GM12872 (cell line): ENCODE data around the gene APP.

ENCODE experiments used
- TF ChIP-seq, protein P1 (sequence below): IDR thresholded peaks from 3 replicates; pipeline ENCODE4 v1.5.1; 2011; ENCODE audit warnings: low read depth, mild to moderate bottlenecking, low read length, moderate library complexity; ENCODE audit not compliant: insufficient read depth

APP gene

DNA sequence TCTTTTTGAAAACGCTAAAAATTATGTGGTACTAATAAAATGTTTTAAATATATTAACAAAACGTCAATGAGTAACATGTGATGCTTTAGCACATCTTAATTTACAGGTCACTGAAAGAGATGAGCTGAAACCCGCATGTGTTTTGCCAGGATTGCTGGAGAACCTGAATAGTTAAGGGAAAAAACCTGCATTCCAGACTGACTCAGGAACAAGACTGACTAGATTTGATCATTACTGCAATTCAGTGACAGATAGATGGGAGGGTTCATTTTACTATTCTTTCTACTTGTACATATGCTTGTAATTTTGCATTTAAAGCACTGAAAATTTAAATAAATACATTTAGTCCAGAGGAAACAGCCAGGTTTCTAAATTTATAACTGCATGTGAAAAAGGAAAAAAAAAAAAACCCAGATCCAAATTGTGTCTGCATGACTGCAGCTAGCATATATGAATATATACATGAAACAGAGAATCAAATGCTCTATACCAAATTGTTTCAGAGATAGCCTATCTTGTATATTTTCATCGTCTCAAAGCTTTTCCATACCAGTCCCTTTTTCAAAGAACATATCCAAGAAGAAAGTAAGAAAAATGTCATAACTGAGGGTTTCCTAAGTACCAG lies 71.7 kb downstream of the APP start:
- TF ChIP-seq, protein P1, sequence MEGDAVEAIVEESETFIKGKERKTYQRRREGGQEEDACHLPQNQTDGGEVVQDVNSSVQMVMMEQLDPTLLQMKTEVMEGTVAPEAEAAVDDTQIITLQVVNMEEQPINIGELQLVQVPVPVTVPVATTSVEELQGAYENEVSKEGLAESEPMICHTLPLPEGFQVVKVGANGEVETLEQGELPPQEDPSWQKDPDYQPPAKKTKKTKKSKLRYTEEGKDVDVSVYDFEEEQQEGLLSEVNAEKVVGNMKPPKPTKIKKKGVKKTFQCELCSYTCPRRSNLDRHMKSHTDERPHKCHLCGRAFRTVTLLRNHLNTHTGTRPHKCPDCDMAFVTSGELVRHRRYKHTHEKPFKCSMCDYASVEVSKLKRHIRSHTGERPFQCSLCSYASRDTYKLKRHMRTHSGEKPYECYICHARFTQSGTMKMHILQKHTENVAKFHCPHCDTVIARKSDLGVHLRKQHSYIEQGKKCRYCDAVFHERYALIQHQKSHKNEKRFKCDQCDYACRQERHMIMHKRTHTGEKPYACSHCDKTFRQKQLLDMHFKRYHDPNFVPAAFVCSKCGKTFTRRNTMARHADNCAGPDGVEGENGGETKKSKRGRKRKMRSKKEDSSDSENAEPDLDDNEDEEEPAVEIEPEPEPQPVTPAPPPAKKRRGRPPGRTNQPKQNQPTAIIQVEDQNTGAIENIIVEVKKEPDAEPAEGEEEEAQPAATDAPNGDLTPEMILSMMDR: no peak

DNA sequence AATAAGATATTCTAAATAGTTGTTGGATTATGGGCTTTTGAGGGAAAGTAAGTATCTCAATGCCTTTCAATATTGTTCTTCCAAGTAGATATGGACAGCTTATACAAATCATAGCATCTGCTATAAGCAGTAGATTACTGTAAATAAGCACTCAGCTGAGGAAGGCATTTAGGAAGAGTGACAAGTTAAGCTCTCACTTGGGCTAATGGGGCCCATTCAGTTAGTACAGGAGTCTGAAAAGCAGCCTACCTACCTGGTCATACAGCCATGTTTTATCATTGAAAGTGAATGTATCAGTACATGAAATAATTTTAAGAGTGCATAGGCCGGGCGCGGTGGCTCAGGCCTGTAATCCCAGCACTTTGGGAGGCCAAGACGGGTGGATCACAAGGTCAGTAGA lies 73.1 kb downstream of the APP start:
- TF ChIP-seq, protein P1: no peak

DNA sequence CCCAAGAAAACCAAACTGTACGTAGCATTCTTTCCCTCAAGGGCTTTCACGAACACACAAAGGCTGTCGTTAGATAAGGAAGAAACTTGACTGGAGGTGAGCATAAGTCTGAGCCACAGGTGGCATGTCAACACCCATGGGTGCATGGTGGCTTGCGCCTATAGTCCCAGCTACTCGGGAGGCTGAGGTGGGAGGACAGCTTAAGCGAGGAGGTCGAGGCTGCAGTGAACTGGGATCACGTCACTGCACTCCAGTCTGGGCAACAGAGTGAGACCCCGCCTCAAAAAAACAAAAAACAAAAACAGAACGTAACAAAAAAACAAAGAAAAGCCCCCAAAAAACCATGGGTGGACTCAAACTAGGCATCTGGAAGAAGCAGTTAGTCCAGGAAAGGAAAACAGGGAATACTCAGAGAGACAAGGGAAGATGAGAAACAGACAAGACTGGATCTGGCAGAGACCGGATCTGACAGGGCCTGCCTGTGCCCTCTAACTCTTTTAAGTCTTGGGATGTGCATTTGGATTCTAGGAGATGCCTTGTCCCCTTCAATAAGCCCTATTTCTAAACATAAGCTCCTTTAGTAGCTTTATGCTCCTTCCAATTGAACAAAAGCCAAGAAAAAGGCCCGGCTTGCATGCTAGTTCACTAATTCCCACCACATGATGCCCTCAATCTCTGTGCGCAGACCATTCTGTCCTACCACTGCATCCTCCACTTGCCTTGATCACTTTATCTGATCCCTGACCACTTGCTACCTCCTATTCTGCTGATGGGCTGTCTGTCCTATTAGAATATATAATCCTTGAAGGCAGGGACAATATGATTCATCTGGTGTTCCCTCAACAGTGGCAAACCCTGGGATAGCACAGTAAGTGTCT lies 73.8 kb downstream of the APP start:
- TF ChIP-seq, protein P1: no peak

DNA sequence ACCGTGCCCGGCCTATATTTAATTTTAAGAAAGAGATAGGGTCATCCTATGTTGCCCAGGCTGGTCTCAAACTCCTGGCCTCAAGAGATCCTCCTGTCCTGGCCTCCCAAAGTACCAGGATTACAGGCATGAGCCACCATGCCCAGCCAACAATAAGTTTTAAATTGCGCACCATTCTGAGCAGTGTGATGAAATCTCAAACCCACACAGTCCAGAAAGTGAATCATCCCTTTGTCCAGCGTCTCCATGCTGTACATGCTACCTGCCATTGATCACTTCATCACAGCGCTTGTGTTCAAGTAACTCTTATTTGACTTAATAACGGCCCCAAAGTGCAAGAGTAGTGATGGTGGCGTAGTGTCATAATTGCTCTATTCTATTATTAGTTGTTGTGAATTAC lies 75.4 kb downstream of the APP start:
- TF ChIP-seq, protein P1: no peak

DNA sequence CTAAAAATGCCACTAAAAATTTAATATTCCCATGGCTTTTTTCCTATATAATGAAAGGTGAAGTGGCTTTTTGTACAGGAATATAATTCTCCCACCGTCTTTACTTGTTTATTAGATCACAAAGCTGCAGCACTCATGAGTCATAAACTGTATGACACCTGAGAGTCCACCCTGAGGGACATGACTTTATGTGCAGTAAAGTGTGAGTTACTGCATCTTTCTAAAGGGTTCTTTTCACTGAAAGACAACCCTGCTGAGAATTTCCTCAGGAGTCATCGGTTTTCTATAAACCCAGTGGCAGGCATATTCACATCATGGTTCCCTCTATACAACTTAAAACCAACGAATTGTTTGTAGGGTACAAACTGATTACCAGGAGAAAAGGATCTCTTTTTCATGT lies 77.4 kb downstream of the APP start:
- TF ChIP-seq, protein P1: no peak

DNA sequence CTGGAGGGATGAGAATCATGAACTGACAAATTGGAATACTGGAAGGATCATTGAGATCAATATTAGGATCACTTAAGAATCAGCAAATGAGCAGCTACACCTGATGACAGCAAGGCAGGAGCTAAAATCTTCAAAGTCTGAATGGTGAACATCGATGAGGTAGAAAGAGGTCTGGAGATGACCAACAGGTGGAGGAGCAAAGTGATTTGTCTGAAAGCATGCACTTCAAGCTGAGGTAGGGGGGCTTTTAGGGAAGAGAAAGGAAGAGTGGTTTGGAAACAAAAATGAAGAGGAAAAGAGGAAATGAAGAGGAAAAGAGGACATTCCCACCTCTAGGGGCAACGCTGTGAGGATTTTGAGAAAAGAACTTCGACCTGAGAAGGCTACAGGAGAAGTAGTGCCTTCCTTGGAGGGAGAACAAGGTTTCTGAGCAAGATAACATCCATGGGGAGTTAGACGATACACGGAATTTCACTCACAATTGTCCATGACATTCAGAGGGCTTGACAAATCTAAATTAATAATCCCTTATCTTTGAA lies 79.0 kb downstream of the APP start:
- TF ChIP-seq, protein P1: no peak

DNA sequence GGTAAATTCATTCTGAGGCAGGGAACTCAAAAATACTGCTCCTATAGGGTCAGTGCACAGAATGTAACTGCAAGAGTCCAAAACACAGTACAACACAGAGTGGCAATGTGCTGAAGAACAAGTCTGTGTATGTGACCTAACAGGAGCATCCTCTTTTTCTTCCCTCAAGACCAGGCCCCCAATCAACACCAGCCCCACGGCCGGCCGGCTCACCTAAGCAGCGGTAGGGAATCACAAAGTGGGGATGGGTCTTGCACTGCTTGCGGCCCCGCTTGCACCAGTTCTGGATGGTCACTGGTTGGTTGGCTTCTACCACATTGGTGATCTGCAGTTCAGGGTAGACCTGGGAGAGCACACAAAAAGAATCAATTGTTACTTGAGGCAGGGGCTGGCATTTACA lies 80.8 kb downstream of the APP start:
- TF ChIP-seq, protein P1: no peak
